Upper lobe of left lung (tissue), 6 donors: ENCODE results near the gene USP47. TPM values are rescaled to one million over a fixed set of nuclear protein-coding genes. Genes with fewer than 3 reads are reported as not detected.

ENCODE experiments used
- ATAC-seq, 2 donors: fragments of 200-7000 bp; cut with Tn5 transposase; one replicate each; pipeline ENCODE4 v1.9.1; 2022; ENCODE audit warnings: mild to moderate bottlenecking in 2 of 2, moderate library complexity in 2 of 2; ENCODE audit not compliant: low FRiP score in 2 of 2
- DNase-seq, 2 donors: peaks; one replicate each; pipeline ENCODE4 v3.0.0-alpha.2; 2019 to 2020
- H3K27ac ChIP-seq, 4 donors: fragments of 200-600 bp; sonication (generic); one replicate each; pipeline ENCODE4 v1.5.1; 2016 to 2019
- H3K27me3 ChIP-seq, 4 donors: fragments of 200-600 bp; sonication (generic); one replicate each; pipeline ENCODE4 v1.5.1; 2017 to 2019
- H3K36me3 ChIP-seq, 4 donors: fragments of 200-600 bp; sonication (generic); one replicate each; pipeline ENCODE4 v1.5.1; 2016 to 2019
- H3K4me1 ChIP-seq, 4 donors: fragments of 200-600 bp; sonication (generic); one replicate each; pipeline ENCODE4 v1.5.1; 2018 to 2019
- H3K4me3 ChIP-seq, 4 donors: fragments of 200-600 bp; sonication (generic); one replicate each; pipeline ENCODE4 v1.5.1; 2017 to 2019; ENCODE audit warnings: mild to moderate bottlenecking in 2 of 4, moderate library complexity in 1 of 4
- H3K9me3 ChIP-seq, 4 donors: fragments of 200-600 bp; sonication (generic); one replicate each; pipeline ENCODE4 v1.5.1; 2018 to 2019
- EP300 ChIP-seq, 4 donors: sonication (generic); formaldehyde crosslinking; IDR thresholded peaks; one replicate each; pipeline ENCODE4 v1.5.1; 2017; ENCODE audit warnings: antibody characterized with exemption in 4 of 4, control low read depth in 2 of 4
- POLR2A ChIP-seq, 4 donors: fragments of 450-650 bp; IDR thresholded peaks; one replicate each; pipeline ENCODE4 v1.5.1; 2016 to 2017; ENCODE audit warnings: antibody characterized with exemption in 4 of 4, mild to moderate bottlenecking in 2 of 4
- POLR2AphosphoS5 ChIP-seq, 2 donors: sonication (generic); formaldehyde crosslinking; IDR thresholded peaks; one replicate each; pipeline ENCODE4 v1.5.1; 2017; ENCODE audit warnings: antibody characterized with exemption in 2 of 2
- WGBS, 2 donors: methylation state at CpG; one replicate each; pipeline ENCODE4 v1.1.5; 2017 to 2018; 5-methylcytosine and 5-hydroxymethylcytosine counted together
- total RNA-seq, 6 donors: library from RNA; depleted of rRNA in 4 of 6; stranded (reverse); fragments of >200 nt in 4 of 6; gene quantifications; one replicate each; pipeline versions ENCODE4 v1.1.0 to v1.2.1, GENCODE V29; 2016 to 2021
- TF ChIP-seq, protein P1 (sequence below), 6 experiments: fragments of 450-650 bp in 4 of 6; fragments of 200-600 bp in 2 of 6; sonication (generic) in 2 of 6; IDR thresholded peaks; one replicate each; pipeline ENCODE4 v1.5.1; 2016 to 2019; ENCODE audit warnings: antibody characterized with exemption in 6 of 6
- donor health status: DM: no; HTN: no; CAD: no; lungs with moderate emphysema.
- donor health status: DM: no; HTN: yes; CAD: no; lungs with severe emphysema.

Gene USP47
- total RNA-seq, 6 donors from 2014 or later, result 32.4 to 132 (median 79.0) TPM

DNA sequence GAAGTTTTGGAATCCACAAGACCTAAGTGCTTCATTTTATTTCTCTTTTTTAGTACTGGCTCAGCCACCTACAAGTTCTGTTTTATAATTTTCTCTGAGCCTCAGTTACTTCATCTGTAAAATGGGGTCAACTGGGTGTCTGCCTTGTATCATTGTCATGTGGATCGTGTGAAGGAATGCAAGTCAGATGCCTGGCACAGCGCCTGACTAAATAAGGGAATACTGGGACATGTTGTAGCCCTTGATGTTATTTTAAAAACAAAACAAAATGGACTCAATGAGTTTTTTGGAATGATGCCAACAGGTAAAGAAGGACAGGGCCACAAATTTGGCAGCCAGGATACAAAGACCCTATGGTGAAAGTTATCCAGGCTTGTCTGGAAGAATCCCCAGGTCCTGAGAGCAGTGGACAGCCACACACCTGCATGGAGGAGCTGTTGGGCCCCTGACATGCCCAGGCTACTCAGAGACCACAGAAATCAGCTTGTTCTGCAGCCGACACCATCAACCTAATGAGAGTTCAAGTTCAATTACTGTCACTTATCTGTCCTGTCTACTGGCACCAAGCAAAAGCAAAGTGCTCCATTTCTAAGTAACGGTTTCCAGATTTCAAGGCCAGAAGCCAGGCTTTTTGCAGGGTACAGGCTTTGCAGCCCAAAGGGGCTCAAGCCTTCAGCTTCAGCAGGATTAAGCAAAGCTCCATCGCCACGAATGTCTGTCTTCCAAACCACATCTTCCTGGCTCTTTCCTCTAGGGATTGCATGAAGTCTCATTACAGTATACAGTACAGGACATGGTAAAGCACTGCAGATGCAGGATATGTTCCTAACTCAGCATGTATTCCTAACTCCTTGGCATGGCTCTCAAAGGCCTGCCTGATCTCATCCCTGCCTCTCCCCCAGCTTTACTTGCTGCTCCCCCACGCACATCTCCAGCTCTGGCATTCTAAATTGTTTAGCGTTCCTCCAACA, 148.3 kb downstream of the USP47 start:
- ATAC-seq, result no peak
- DNase-seq, result no peak
- no peak overlapping the region for H3K27ac ChIP-seq
- H3K9me3 ChIP-seq, result no peaks in the 10 kb centered on the region
- no peaks in the 10 kb centered on the region for H3K27me3 ChIP-seq
- no peaks in the 10 kb centered on the region for H3K36me3 ChIP-seq
- WGBS, 2 donors, result 81 to 86% methylated on average over 7 to 8 of the region's 8 CpGs
- TF ChIP-seq, protein P1, sequence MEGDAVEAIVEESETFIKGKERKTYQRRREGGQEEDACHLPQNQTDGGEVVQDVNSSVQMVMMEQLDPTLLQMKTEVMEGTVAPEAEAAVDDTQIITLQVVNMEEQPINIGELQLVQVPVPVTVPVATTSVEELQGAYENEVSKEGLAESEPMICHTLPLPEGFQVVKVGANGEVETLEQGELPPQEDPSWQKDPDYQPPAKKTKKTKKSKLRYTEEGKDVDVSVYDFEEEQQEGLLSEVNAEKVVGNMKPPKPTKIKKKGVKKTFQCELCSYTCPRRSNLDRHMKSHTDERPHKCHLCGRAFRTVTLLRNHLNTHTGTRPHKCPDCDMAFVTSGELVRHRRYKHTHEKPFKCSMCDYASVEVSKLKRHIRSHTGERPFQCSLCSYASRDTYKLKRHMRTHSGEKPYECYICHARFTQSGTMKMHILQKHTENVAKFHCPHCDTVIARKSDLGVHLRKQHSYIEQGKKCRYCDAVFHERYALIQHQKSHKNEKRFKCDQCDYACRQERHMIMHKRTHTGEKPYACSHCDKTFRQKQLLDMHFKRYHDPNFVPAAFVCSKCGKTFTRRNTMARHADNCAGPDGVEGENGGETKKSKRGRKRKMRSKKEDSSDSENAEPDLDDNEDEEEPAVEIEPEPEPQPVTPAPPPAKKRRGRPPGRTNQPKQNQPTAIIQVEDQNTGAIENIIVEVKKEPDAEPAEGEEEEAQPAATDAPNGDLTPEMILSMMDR (IDR thresholded peaks at IDR 0.05), result no peak
- H3K4me3 ChIP-seq, result no peak overlapping the region
- H3K4me1 ChIP-seq, result peaks cover 7 to 26% (median 9%) of the 10 kb centered on the region in 4 donors

DNA sequence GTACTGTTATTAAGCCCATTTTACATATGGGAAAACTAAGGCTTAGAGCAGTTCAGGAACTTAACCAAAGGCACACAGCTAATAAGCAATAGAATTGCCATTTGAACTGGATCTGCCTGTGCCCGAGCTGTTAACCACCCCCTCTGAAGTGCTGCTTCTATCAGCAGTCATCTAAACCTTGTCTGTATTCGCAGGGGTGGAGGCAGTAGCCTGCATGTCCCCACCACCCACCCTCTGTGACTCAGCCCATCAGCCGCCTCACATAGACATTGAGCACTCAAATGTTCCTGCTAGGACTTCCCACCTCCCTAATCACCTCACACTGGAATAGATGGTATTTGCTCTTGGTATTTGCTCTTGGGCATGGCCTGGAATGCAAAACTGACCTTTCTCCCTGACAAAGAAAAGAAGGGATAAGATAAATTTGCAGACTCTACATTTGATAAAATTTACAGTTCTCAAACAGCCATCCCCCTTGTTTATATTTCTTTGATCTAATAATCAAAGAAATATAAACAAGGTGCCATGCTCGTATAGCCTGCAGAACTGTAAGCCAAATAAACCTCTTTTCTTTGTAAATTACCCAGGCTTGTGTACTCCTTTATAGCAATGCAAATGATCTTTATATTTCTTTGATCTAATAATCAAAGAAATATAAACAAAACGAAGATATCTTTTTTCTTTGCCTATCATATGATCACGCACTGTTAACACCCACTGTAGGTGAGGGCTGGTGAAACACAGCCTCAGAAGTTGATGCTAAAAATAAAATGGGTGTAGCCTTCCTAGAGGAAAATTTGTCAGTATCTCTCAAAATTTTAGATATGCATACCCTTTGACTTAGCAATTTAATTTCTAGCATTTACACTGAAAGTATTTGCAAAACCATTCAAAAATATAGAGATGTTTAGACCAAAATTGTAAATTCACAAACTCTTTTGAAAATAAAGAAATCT, 150.8 kb downstream of the USP47 start:
- H3K27ac ChIP-seq, result no peak overlapping the region
- H3K36me3 ChIP-seq, result no peaks in the 10 kb centered on the region
- no peaks in the 10 kb centered on the region for H3K27me3 ChIP-seq
- no peak overlapping the region for H3K4me3 ChIP-seq
- WGBS, 2 donors, result 63 to 81% methylated on average over 6 of the region's 6 CpGs
- ATAC-seq, result peak in 1 of 2 donors; percentile 47
- H3K9me3 ChIP-seq, result no peaks in the 10 kb centered on the region
- no peak for DNase-seq
- peaks cover 7 to 13% (median 9%) of the 10 kb centered on the region in 4 donors for H3K4me1 ChIP-seq
- TF ChIP-seq POLR2AphosphoS5 (IDR thresholded peaks at IDR 0.05) (no peak), EP300 (IDR thresholded peaks at IDR 0.05) (no peak)

DNA sequence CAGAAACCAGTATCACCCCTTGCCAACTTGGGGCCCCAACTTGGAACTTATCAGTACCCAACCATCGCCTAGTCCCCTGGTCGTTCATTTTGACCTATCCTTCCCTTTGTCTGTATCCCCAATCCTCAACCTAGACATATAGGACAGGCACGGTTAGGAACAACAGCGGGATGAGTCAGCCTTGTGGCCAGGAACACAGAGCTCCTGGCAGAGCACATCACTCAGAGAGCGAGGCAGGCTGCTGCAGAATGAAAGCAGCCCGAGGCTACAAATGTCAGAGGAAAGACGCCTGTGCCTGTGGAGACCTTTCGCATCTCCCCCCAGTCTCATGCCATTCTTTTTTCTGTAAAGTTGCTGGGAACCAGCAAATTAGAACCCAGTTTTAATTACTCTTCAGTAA, 152.1 kb downstream of the USP47 start:
- DNase-seq (no peak), ATAC-seq (peak in 1 of 2 donors; percentile 63)
- H3K4me3 ChIP-seq, result no peak overlapping the region
- no peaks in the 10 kb centered on the region for H3K27me3 ChIP-seq
- no peaks in the 10 kb centered on the region for H3K9me3 ChIP-seq
- H3K4me1 ChIP-seq, result peaks cover 0 to 5% (median 2%) of the 10 kb centered on the region in 4 donors
- H3K27ac ChIP-seq, result no peak overlapping the region
- H3K36me3 ChIP-seq, result peaks cover 0 to 9% (median 0%) of the 10 kb centered on the region in 4 donors
- TF ChIP-seq EP300 (IDR thresholded peaks at IDR 0.05) (no peak), POLR2AphosphoS5 (IDR thresholded peaks at IDR 0.05) (no peak), POLR2A (IDR thresholded peaks at IDR 0.05) (no peak)
- TF ChIP-seq, protein P1 (IDR thresholded peaks at IDR 0.05), result no peak
- 76 to 88% methylated on average over 8 of the region's 8 CpGs for WGBS, 2 donors

- DNase-seq (no peak), ATAC-seq (no peak)
- Histone ChIP-seq H3K4me3 (no peak overlapping the region), H3K9me3 (no peaks in the 10 kb centered on the region), H3K27me3 (no peaks in the 10 kb centered on the region), H3K4me1 (peaks cover 0 to 5% (median 0%) of the 10 kb centered on the region in 4 donors), H3K27ac (no peak overlapping the region), H3K36me3 (peaks cover 0 to 9% (median 0%) of the 10 kb centered on the region in 4 donors)
- TF ChIP-seq POLR2A (IDR thresholded peaks at IDR 0.05), result no peak
- TF ChIP-seq POLR2AphosphoS5 (IDR thresholded peaks at IDR 0.05), result no peak
- TF ChIP-seq EP300 (IDR thresholded peaks at IDR 0.05), result no peak
- TF ChIP-seq, protein P1 (IDR thresholded peaks at IDR 0.05), result no peak
- WGBS, 2 donors, result 87 to 88% methylated on average over 3 to 6 of the region's 6 CpGs
These were observed 153.8 kb downstream of the USP47 start for GRCh38 chr11:11995601-11996000.
